Dermis blood vessel endothelial cell (primary cell): ENCODE measurements around the gene CLEC11A. TPM values are rescaled to one million over a fixed set of nuclear protein-coding genes. Genes with fewer than 3 reads are reported as not detected.
"Not testable (repeated sequence)": the region's sequence is repeated elsewhere in the genome, so short reads cannot be mapped to it uniquely, and the experiment has no call there.

Experiments
- DNase-seq: peaks from one replicate; pipeline ENCODE4 v3.0.0; 2010
- total RNA-seq: library from RNA; depleted of rRNA; stranded (reverse); fragments of >200 nt; gene quantifications from 2 replicates; pipeline ENCODE4 v1.2.3, GENCODE V29; 2014

The CLEC11A gene
- total RNA-seq, 1 donor from 2014 or later: 0.17 TPM

DNA sequence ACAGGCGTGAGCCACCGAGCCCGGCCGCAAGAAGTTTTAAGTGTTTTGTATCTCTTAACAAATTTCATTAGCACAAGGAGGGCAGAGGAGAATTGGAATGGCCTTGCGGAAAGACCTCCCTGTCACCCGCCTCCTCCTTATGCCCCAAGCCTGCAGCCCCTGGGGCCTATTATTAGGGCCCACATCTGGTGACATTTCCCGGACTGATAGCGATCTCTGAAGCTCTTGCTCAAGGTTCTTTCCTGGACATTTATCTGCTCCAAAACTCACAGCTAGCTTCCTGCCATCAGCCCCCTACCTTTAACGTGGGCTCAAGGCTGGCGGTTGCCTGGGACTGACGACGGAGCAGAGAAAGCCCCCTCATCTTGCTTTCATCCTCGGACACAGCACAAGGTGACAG lies 40.4 kb downstream of the CLEC11A start:
- not testable (repeated sequence) for DNase-seq

DNA sequence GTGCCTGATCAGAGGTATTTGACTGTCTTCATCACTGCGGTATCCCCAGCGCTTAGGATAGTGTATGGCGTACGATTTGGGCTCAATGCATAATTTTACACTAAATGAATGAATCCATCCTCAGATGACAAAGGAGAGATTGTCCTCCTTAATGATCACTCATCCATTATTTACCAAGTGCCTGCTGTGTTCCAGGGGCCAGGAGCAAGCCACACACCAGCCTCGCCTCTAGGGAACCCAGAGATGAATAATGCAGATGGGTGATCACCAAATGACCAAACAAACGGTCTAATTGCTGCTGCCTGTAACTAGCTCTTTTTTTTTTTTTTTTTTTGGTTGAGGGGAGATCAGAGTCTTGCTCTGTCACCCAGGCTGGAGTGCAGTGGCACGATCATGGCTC lies 41.2 kb downstream of the CLEC11A start:
- DNase-seq: no peak

- not testable (repeated sequence) for DNase-seq
These were observed 43.6 kb downstream of the CLEC11A start for GRCh38 chr19:50766746-50767145.

- DNase-seq: peak; percentile 28
These were observed 44.1 kb downstream of the CLEC11A start for GRCh38 chr19:50767263-50767662.

GRCh38 chr19:50768277-50768676 lies 45.1 kb downstream of the CLEC11A start:
- DNase-seq: no peak

- not testable (repeated sequence) for DNase-seq
These were observed 47.0 kb downstream of the CLEC11A start, which contains the start of gene GPR32 for GRCh38 chr19:50770164-50770563. Gene GPR32, plus strand, starts transcription at chr19:50770464. Its CDS starts 137 bp downstream, at chr19:50770601.

DNA sequence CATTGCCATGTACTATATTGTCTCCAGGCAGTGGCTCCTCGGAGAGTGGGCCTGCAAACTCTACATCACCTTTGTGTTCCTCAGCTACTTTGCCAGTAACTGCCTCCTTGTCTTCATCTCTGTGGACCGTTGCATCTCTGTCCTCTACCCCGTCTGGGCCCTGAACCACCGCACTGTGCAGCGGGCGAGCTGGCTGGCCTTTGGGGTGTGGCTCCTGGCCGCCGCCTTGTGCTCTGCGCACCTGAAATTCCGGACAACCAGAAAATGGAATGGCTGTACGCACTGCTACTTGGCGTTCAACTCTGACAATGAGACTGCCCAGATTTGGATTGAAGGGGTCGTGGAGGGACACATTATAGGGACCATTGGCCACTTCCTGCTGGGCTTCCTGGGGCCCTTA lies 47.7 kb downstream of the CLEC11A start:
- DNase-seq: no peak

- peak; percentile 47 for DNase-seq
These were observed 49.3 kb downstream of the CLEC11A start for GRCh38 chr19:50772476-50772875.

DNA sequence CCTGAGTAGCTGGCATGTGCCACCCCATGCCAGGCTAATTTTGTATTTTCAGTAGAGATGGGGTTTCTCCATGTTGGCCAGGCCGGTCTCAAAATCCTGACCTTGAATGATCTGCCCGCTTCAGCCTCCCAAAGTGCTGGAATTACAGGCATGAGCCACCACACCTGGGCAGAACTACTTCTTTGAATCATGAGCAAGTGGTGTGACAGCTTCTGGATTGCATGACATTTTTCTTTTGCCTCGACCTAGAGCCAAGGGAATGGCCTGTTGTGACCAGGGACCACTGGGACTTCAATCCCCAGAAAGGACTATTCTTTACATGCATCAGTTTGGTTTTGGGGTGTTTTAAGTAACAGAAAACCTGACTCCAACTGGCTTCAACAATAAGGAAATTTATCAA lies 49.7 kb downstream of the CLEC11A start:
- not testable (repeated sequence) for DNase-seq

DNA sequence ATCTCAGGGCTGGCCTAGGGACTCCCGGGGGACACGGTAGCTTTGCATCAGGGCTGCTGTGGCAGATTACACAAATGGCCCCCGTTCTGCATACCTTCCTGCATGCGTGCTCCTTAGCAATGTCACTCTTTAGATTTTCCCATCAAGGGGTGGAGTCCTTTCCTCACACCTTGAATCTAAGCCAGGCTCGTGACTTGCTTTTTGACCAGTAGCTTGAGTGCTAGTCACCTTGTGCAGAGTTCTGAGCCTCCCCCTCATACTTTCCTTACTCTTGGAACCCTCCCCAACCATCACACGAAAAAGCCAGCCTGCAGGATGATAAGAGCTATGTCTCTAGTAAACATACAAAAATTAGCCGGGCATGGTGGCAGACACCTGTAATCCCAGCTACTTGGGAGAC lies 50.3 kb downstream of the CLEC11A start:
- DNase-seq: not testable (repeated sequence)

Other genes starting within 250 kb of the CLEC11A start
- gene EMC10, start 246.9 kb upstream of the CLEC11A start, total RNA-seq: 63.0 and 77.3 TPM in 2 replicates
- gene GARIN5A, start 246.5 kb upstream of the CLEC11A start, total RNA-seq: 0.05 and 0.17 TPM in 2 replicates
- 18.0 and 18.2 TPM in 2 replicates for gene JOSD2, start 212.2 kb upstream of the CLEC11A start, total RNA-seq
- gene ASPDH, start 209.5 kb upstream of the CLEC11A start, total RNA-seq: not detected in 2 replicates
- under 0.01 and 0.05 TPM in 2 replicates for gene LRRC4B, start 154.9 kb upstream of the CLEC11A start, total RNA-seq
- gene SYT3, start 83.5 kb upstream of the CLEC11A start, total RNA-seq: under 0.01 TPM in 1 of 2 replicates, not detected in the other
- 0.28 TPM in 1 of 2 replicates, not detected in the other for gene C19orf81, start 73.9 kb upstream of the CLEC11A start, total RNA-seq
- gene SHANK1, start 3.6 kb upstream of the CLEC11A start, total RNA-seq: 0.09 and 0.17 TPM in 2 replicates
- not detected in 2 replicates for gene GPR32, start 47.1 kb downstream of the CLEC11A start, total RNA-seq
- not detected in 2 replicates for gene ACP4, start 67.1 kb downstream of the CLEC11A start, total RNA-seq
- not detected in 2 replicates for gene KLK1, start 100.4 kb downstream of the CLEC11A start, total RNA-seq
- gene KLK15, start 110.2 kb downstream of the CLEC11A start, total RNA-seq: not detected in 2 replicates
- not detected in 2 replicates for gene KLK3, start 131.6 kb downstream of the CLEC11A start, total RNA-seq
- 0.14 TPM in 1 of 2 replicates, not detected in the other for gene KLK2, start 150.1 kb downstream of the CLEC11A start, total RNA-seq
- gene KLK4, start 188.0 kb downstream of the CLEC11A start, total RNA-seq: not detected in 2 replicates
- not detected in 2 replicates for gene KLK5, start 229.7 kb downstream of the CLEC11A start, total RNA-seq
- not detected in 2 replicates for gene KLK6, start 246.2 kb downstream of the CLEC11A start, total RNA-seq